Measurements from ENCODE around the gene SPRED1. TPM values are rescaled to one million over a fixed set of nuclear protein-coding genes. Genes with fewer than 3 reads are reported as not detected.

The SPRED1 gene
- total and polyA plus RNA-seq, 2 experiments from 2014 or later = 11.4 to 44.0 TPM

GRCh38 chr15:38274135-38274534 lies 21.5 kb downstream of the SPRED1 start (continued):
- TF ChIP-seq ZNF462 (CRISPR knock-in tag; IDR thresholded peaks at IDR 0.05) = no peak
- no peak for TF ChIP-seq EZH2 (IDR thresholded peaks at IDR 0.05; ENCODE audit: low read depth, unreplicated experiment)
- TF ChIP-seq JUNB (IDR thresholded peaks at IDR 0.05; ENCODE audit: unreplicated experiment) = no peak
- no peak for TF ChIP-seq EZH2phosphoT487 (IDR thresholded peaks at IDR 0.05; ENCODE audit: unreplicated experiment)

GRCh38 chr15:38275959-38276358 lies 23.3 kb downstream of the SPRED1 start:
- ATAC-seq (no peak), DNase-seq (ENCODE audit: low spot score) (no peak)
- Histone ChIP-seq H3K4me2 (no peak overlapping the region), H3K27ac (ENCODE audit: low read depth) (no peak overlapping the region), H3K4me3 (no peak overlapping the region), H3K36me3 (ENCODE audit: insufficient read depth) (no peaks in the 10 kb centered on the region; the same call in 1 of the 2 replicates), H2AFZ (no peak overlapping the region), H3K79me2 (replicated peaks; ENCODE audit: insufficient read depth) (peaks cover 100% of the 10 kb centered on the region), H3K9me2 (ENCODE audit: insufficient read depth) (no peaks in the 10 kb centered on the region), H3K27me3 (ENCODE audit: insufficient read depth) (no peaks in the 10 kb centered on the region), H4K20me1 (replicated peaks; ENCODE audit: insufficient read depth) (peaks cover 85% of the 10 kb centered on the region), H3F3A (replicated peaks; ENCODE audit: low read depth) (no peaks in the 10 kb centered on the region), H3K4me1 (ENCODE audit: insufficient read depth) (peaks cover 29% of the 10 kb centered on the region)
- H3K4me1 Mint-ChIP-seq = peaks cover 33% of the 10 kb centered on the region
- peaks cover 6% of the 10 kb centered on the region; the same call in 2 of the 3 replicates for H3K36me3 Mint-ChIP-seq (ENCODE audit: low read depth)
- no peaks in the 10 kb centered on the region for H3K27me3 Mint-ChIP-seq (ENCODE audit: insufficient read depth, low read depth, poor library complexity)
- H3K9me3 Mint-ChIP-seq = no peaks in the 10 kb centered on the region
- H3K4me3 Mint-ChIP-seq = no peak overlapping the region
- H3K27ac Mint-ChIP-seq = no peak overlapping the region
- TF ChIP-seq POLR2AphosphoS5 (IDR thresholded peaks at IDR 0.05; ENCODE audit: low read depth) = no peak
- TF ChIP-seq EZH2 (IDR thresholded peaks at IDR 0.05; ENCODE audit: low read depth, unreplicated experiment) = no peak
- TF ChIP-seq ETS1 (IDR thresholded peaks at IDR 0.05) = no peak
- no peak for TF ChIP-seq JUNB (IDR thresholded peaks at IDR 0.05; ENCODE audit: unreplicated experiment)
- no peak for TF ChIP-seq CREB1 (CRISPR knock-in tag; IDR thresholded peaks at IDR 0.05; ENCODE audit: low read depth)
- TF ChIP-seq ZNF331 (CRISPR knock-in tag; IDR thresholded peaks at IDR 0.05; ENCODE audit: low read depth) = no peak
- TF ChIP-seq CTCF (conservative IDR thresholded peaks at IDR 0.05; ENCODE audit: low read depth in 2 of 2) = no peak
- no peak for TF ChIP-seq NANOG (IDR thresholded peaks at IDR 0.05; ENCODE audit: borderline replicate concordance)
- TF ChIP-seq ZNF114 (CRISPR knock-in tag; IDR thresholded peaks at IDR 0.05) = no peak
- TF ChIP-seq EZH2phosphoT487 (IDR thresholded peaks at IDR 0.05; ENCODE audit: unreplicated experiment) = no peak

All from GM23338 (cell line).